C4-2B (cell line): ENCODE measurements around the gene PTAR1.

Experiments
- CTCF ChIP-seq: fragments of 450-650 bp; conservative IDR thresholded peaks from 2 replicates; pipeline ENCODE4 v1.5.1; 2017; ENCODE audit warnings: mild to moderate bottlenecking
- ZFX ChIP-seq: fragments of 450-650 bp; IDR thresholded peaks from 2 replicates; pipeline ENCODE4 v1.6.1; 2017

- TF ChIP-seq CTCF = no peak
- no peak for TF ChIP-seq ZFX
These were observed 42.2 kb upstream of the PTAR1 start for GRCh38 chr9:69801989-69802388.
